ENCODE measurements around the gene LONRF2. TPM values are rescaled to one million over a fixed set of nuclear protein-coding genes. Genes with fewer than 3 reads are reported as not detected.

LONRF2 gene
- total RNA-seq, 1 experiment from 2014 or later, result 9.7 TPM

- no peaks in the 10 kb centered on the region for H3K4me1 Mint-ChIP-seq (ENCODE audit: low read depth, unreplicated experiment)
- no peaks in the 10 kb centered on the region for H3K27me3 Mint-ChIP-seq (ENCODE audit: unreplicated experiment)
- H3K27ac Mint-ChIP-seq (ENCODE audit: unreplicated experiment), result no peak overlapping the region
- intact Hi-C loops (cut with micrococcal nuclease; ENCODE audit: unreplicated experiment), result loop anchor here (5.0 kb wide), 1 partner anchor 75 kb away; no protein-coding TSS in a partner anchor
- peaks cover 9% of the 10 kb centered on the region for H3K36me3 Mint-ChIP-seq (ENCODE audit: insufficient read depth, unreplicated experiment)
- TF ChIP-seq CTCF (IDR thresholded peaks at IDR 0.05; ENCODE audit: unreplicated experiment), result no peak
- no peak overlapping the region for H3K4me3 Mint-ChIP-seq (ENCODE audit: low read depth, unreplicated experiment)
- CTCF ChIA-PET, result interaction anchor here (1.4 to 2.6 kb wide), 4 partner anchors 29 to 89 kb away, joined by 3 to 15 read pairs (median 12); no protein-coding TSS in a partner anchor
- no TSS peak for BruUV-seq (replicated peaks)
- H3K9me3 Mint-ChIP-seq (ENCODE audit: low read depth, unreplicated experiment), result no peaks in the 10 kb centered on the region
- DNase-seq, result peak; percentile 63
Measured at GRCh38 chr2:100292022-100292580, 30.2 kb downstream of the LONRF2 start.

- intact Hi-C loops (cut with micrococcal nuclease; ENCODE audit: unreplicated experiment), result loop anchor here (5.0 kb wide), 1 partner anchor 76 kb away; no protein-coding TSS in a partner anchor
- TF ChIP-seq CTCF (IDR thresholded peaks at IDR 0.05; ENCODE audit: unreplicated experiment), result no peak
- DNase-seq, result peak; percentile 85
Measured at GRCh38 chr2:100291152-100291970, 30.9 kb downstream of the LONRF2 start.

GRCh38 chr2:100290718-100291151, 31.6 kb downstream of the LONRF2 start:
- Mint-ChIP-seq H3K4me3 (ENCODE audit: low read depth, unreplicated experiment) (no peak overlapping the region), H3K36me3 (ENCODE audit: insufficient read depth, unreplicated experiment) (peaks cover 17% of the 10 kb centered on the region), H3K9me3 (ENCODE audit: low read depth, unreplicated experiment) (no peaks in the 10 kb centered on the region), H3K4me1 (ENCODE audit: low read depth, unreplicated experiment) (peaks cover 11% of the 10 kb centered on the region), H3K27me3 (ENCODE audit: unreplicated experiment) (no peaks in the 10 kb centered on the region), H3K27ac (ENCODE audit: unreplicated experiment) (no peak overlapping the region)
- CTCF ChIA-PET, result interaction anchor here (0.6 to 2.6 kb wide), 7 partner anchors 9 to 783 kb away, joined by 3 to 15 read pairs (median 7); no protein-coding TSS in a partner anchor
- DNase-seq, result no peak
- BruUV-seq (replicated peaks), result no TSS peak
- no peak for TF ChIP-seq CTCF (IDR thresholded peaks at IDR 0.05; ENCODE audit: unreplicated experiment)
- intact Hi-C loops (cut with micrococcal nuclease; ENCODE audit: unreplicated experiment), result loop anchor here (5.0 kb wide), 1 partner anchor 77 kb away; no protein-coding TSS in a partner anchor

More at GRCh38 chr2:100291152-100291970, 30.9 kb downstream of the LONRF2 start:
- peaks cover 5% of the 10 kb centered on the region for H3K4me1 Mint-ChIP-seq (ENCODE audit: low read depth, unreplicated experiment)
- H3K27ac Mint-ChIP-seq (ENCODE audit: unreplicated experiment), result no peak overlapping the region
- no peaks in the 10 kb centered on the region for H3K27me3 Mint-ChIP-seq (ENCODE audit: unreplicated experiment)
- H3K9me3 Mint-ChIP-seq (ENCODE audit: low read depth, unreplicated experiment), result no peaks in the 10 kb centered on the region
- BruUV-seq (replicated peaks), result no TSS peak
- H3K36me3 Mint-ChIP-seq (ENCODE audit: insufficient read depth, unreplicated experiment), result peaks cover 16% of the 10 kb centered on the region
- CTCF ChIA-PET, result interaction anchor here (0.6 to 2.6 kb wide), 7 partner anchors 9 to 783 kb away, joined by 3 to 15 read pairs (median 7); no protein-coding TSS in a partner anchor
- H3K4me3 Mint-ChIP-seq (ENCODE audit: low read depth, unreplicated experiment), result no peak overlapping the region

- no TSS peak for BruUV-seq (replicated peaks)
- CTCF ChIA-PET, result interaction anchor here (0.6 kb wide), 1 partner anchor 47 kb away, joined by 3 read pairs; no protein-coding TSS in a partner anchor
- no peak for DNase-seq
- no peak overlapping the region for H3K27ac Mint-ChIP-seq (ENCODE audit: unreplicated experiment)
- no peak for TF ChIP-seq CTCF (IDR thresholded peaks at IDR 0.05; ENCODE audit: unreplicated experiment)
- H3K4me1 Mint-ChIP-seq (ENCODE audit: low read depth, unreplicated experiment), result peaks cover 28% of the 10 kb centered on the region
- peaks cover 29% of the 10 kb centered on the region for H3K36me3 Mint-ChIP-seq (ENCODE audit: insufficient read depth, unreplicated experiment)
- H3K27me3 Mint-ChIP-seq (ENCODE audit: unreplicated experiment), result no peaks in the 10 kb centered on the region
- H3K4me3 Mint-ChIP-seq (ENCODE audit: low read depth, unreplicated experiment), result no peak overlapping the region
- no peaks in the 10 kb centered on the region for H3K9me3 Mint-ChIP-seq (ENCODE audit: low read depth, unreplicated experiment)
- intact Hi-C loops (cut with micrococcal nuclease; ENCODE audit: unreplicated experiment), result loop anchor here (5.0 kb wide), 1 partner anchor 33 kb away; the partner anchor contains the start of gene LONRF2
Measured at GRCh38 chr2:100289020-100289419, 33.3 kb downstream of the LONRF2 start.
